HG03175 (cell line): ENCODE results near the gene SLC6A7.
"Not testable (repeated sequence)": the region's sequence is repeated elsewhere in the genome, so short reads cannot be mapped to it uniquely, and the experiment has no call there.

ENCODE experiments used
- ATAC-seq: cut with Tn5 transposase; IDR thresholded peaks from one replicate; pipeline ENCODE4 v1.9.1; 2021; ENCODE audit warnings: mild to moderate bottlenecking, moderate library complexity; ENCODE audit not compliant: unreplicated experiment

Gene SLC6A7

GRCh38 chr5:150239099-150239793 is 49.4 kb downstream of the SLC6A7 start:
- no peak for ATAC-seq

- no peak for ATAC-seq
Observed at GRCh38 chr5:150239794-150240122, 49.9 kb downstream of the SLC6A7 start.

GRCh38 chr5:150241298-150242160 is 51.7 kb downstream of the SLC6A7 start:
- ATAC-seq = no peak

GRCh38 chr5:150242251-150242894 is 52.5 kb downstream of the SLC6A7 start:
- ATAC-seq = no peak

GRCh38 chr5:150243590-150243989 is 53.7 kb downstream of the SLC6A7 start:
- ATAC-seq = no peak

- no peak for ATAC-seq
Observed at GRCh38 chr5:150244209-150244608, 54.3 kb downstream of the SLC6A7 start.

GRCh38 chr5:150245111-150245789 is 55.4 kb downstream of the SLC6A7 start:
- ATAC-seq = no peak

GRCh38 chr5:150245808-150246207 is 55.9 kb downstream of the SLC6A7 start:
- no peak for ATAC-seq

GRCh38 chr5:150246429-150246828 is 56.6 kb downstream of the SLC6A7 start:
- no peak for ATAC-seq

GRCh38 chr5:150246835-150247234 is 57.0 kb downstream of the SLC6A7 start:
- no peak for ATAC-seq

- ATAC-seq = no peak
Observed at GRCh38 chr5:150247726-150248125, 57.9 kb downstream of the SLC6A7 start.

GRCh38 chr5:150248493-150248892 is 58.6 kb downstream of the SLC6A7 start:
- not testable (repeated sequence) for ATAC-seq

GRCh38 chr5:150248946-150249345 is 59.1 kb downstream of the SLC6A7 start:
- no peak for ATAC-seq

- ATAC-seq = no peak
Observed at GRCh38 chr5:150249744-150250143, 59.9 kb downstream of the SLC6A7 start.

- ATAC-seq = no peak
Observed at GRCh38 chr5:150251504-150251903, 61.6 kb downstream of the SLC6A7 start.

- ATAC-seq = no peak
Observed at GRCh38 chr5:150252489-150252888, 62.6 kb downstream of the SLC6A7 start.

- ATAC-seq = no peak
Observed at GRCh38 chr5:150253416-150254208, 63.8 kb downstream of the SLC6A7 start.

- no peak for ATAC-seq
Observed at GRCh38 chr5:150254363-150254762, 64.5 kb downstream of the SLC6A7 start.

GRCh38 chr5:150254774-150255173 is 64.9 kb downstream of the SLC6A7 start:
- no peak for ATAC-seq

GRCh38 chr5:150255659-150256409 is 66.0 kb downstream of the SLC6A7 start:
- no peak for ATAC-seq
